Measurements from ENCODE around the gene TBC1D21.

DNA sequence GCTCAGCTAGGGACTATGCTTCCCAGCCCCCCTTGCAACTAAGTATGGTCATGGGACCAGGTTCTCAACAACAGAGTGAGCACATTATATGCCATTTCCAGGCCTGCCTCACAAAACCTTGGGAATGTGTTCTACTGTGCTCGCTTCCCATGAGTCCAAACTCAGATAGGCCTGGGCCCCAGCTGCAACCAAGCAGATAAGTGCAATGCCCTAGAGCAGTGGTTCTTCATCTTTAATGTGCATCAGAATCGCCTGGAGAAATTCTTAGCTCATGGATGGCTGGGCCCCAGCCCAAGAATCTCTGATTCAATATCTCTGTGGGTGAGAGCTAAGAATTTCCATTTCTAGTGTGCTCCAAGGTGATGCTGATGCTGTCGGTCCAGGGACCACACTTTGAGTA is 27.5 kb upstream of the TBC1D21 start:
- TF ChIP-seq POLR2A (IDR thresholded peaks at IDR 0.05) (no peak), POLR2AphosphoS5 (IDR thresholded peaks at IDR 0.05) (no peak)
- TF ChIP-seq, protein P1, sequence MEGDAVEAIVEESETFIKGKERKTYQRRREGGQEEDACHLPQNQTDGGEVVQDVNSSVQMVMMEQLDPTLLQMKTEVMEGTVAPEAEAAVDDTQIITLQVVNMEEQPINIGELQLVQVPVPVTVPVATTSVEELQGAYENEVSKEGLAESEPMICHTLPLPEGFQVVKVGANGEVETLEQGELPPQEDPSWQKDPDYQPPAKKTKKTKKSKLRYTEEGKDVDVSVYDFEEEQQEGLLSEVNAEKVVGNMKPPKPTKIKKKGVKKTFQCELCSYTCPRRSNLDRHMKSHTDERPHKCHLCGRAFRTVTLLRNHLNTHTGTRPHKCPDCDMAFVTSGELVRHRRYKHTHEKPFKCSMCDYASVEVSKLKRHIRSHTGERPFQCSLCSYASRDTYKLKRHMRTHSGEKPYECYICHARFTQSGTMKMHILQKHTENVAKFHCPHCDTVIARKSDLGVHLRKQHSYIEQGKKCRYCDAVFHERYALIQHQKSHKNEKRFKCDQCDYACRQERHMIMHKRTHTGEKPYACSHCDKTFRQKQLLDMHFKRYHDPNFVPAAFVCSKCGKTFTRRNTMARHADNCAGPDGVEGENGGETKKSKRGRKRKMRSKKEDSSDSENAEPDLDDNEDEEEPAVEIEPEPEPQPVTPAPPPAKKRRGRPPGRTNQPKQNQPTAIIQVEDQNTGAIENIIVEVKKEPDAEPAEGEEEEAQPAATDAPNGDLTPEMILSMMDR (IDR thresholded peaks at IDR 0.05): no peak

Data from gastroesophageal sphincter (tissue), 3 donors.